Heart left ventricle (tissue), 16 donors: ENCODE results near the gene CLMN. TPM values are rescaled to one million over a fixed set of nuclear protein-coding genes. Genes with fewer than 3 reads are reported as not detected.

Experiments used
- ATAC-seq, 4 donors: fragments of 200-7000 bp; cut with Tn5 transposase; one replicate each; pipeline ENCODE4 v1.9.1; 2020 to 2022; ENCODE audit warnings: moderate library complexity in 4 of 4, mild to moderate bottlenecking in 3 of 4, moderate number of reproducible peaks in 1 of 4
- DNase-seq, 5 donors: peaks; one replicate each; pipeline ENCODE4 v3.0.0-alpha.2; 2020
- H3K27ac ChIP-seq, 12 donors: fragments of 200-600 bp; sonication (generic) in 4 of 12; one replicate each; pipeline versions ENCODE4 v1.5.0 to v1.8.0; 2016 to 2022; ENCODE audit warnings: mild to moderate bottlenecking in 2 of 12
- H3K27me3 ChIP-seq, 9 donors: fragments of 200-600 bp; sonication (generic) in 2 of 9; one replicate each; pipeline versions ENCODE4 v1.5.1 to v1.8.0; 2016 to 2022; ENCODE audit warnings: mild to moderate bottlenecking in 3 of 9
- H3K36me3 ChIP-seq, 9 donors: fragments of 200-600 bp; sonication (generic) in 2 of 9; one replicate each; pipeline versions ENCODE4 v1.5.0 to v1.8.0; 2018 to 2022; ENCODE audit warnings: mild to moderate bottlenecking in 2 of 9
- H3K4me1 ChIP-seq, 12 donors: fragments of 200-600 bp; sonication (generic) in 4 of 12; one replicate each; pipeline versions ENCODE4 v1.5.0 to v1.8.0; 2016 to 2022; ENCODE audit warnings: mild to moderate bottlenecking in 3 of 12
- H3K4me3 ChIP-seq, 12 donors: fragments of 200-600 bp; sonication (generic) in 4 of 12; one replicate each; pipeline versions ENCODE4 v1.5.0 to v1.8.0; 2017 to 2022; ENCODE audit warnings: mild to moderate bottlenecking in 9 of 12, moderate library complexity in 4 of 12
- H3K9me3 ChIP-seq, 12 donors: fragments of 200-600 bp; sonication (generic) in 4 of 12; one replicate each; pipeline versions ENCODE4 v1.5.0 to v1.8.0; 2016 to 2022; ENCODE audit warnings: mild to moderate bottlenecking in 1 of 12
- POLR2A ChIP-seq, 2 donors: fragments of 450-650 bp; IDR thresholded peaks; one replicate each; pipeline ENCODE4 v1.6.1; 2017; ENCODE audit warnings: antibody characterized with exemption in 2 of 2, mild to moderate bottlenecking in 2 of 2, moderate library complexity in 2 of 2
- WGBS, 4 donors: extraction: QIAGEN DNeasy Blood & Tissue Kit in 2 of 4; methylation state at CpG; one replicate each; pipeline versions ENCODE4 v1.1.5 to v1.1.7; 2013 to 2018; 5-methylcytosine and 5-hydroxymethylcytosine counted together
- intact Hi-C, 10 donors: fragments of 100-400 bp; cut with DNase I; formaldehyde crosslinking; loops; one replicate each; pipeline versions ENCODE4 v1.11.1 to v1.14.2; 2022
- polyA plus RNA-seq, 2 donors: library from polyadenylated mRNA; stranded (reverse); fragments of 200-250 nt; gene quantifications; one replicate each; pipeline ENCODE4 v1.2.3, GENCODE V29; 2013
- total RNA-seq, 9 donors: library from RNA; depleted of rRNA in 2 of 9; stranded (reverse); fragments of >200 nt in 2 of 9; fragmentation: NEBNext Ultra II Directional in 3 of 9; extraction: Animal tissue kit (Norgen Biotek cat#: 25700) in 3 of 9; gene quantifications; one replicate each; pipeline versions ENCODE4 v1.1.0 to v1.2.4, GENCODE V29; 2016 to 2023
- TF ChIP-seq, protein P1 (sequence below), 12 donors: fragments of 200-600 bp; sonication (generic) in 4 of 12; IDR thresholded peaks; one replicate each; pipeline versions ENCODE4 v1.5.0 to v1.8.0; 2018 to 2022; ENCODE audit warnings: antibody characterized with exemption in 12 of 12, mild to moderate bottlenecking in 5 of 12
- donor health status: ischemic (EF 13 %, LVEDD 7.1; RV severe dilation, severe dysfunction).
- donor health status: healthy with polysubstance abuse.
- donor health status: DM: no; HTN: yes; CAD: no.
- donor health status: DM: no; HTN: no; CAD: no.
- donor health status: ischemic (EF 25% LVEDD 6.9; RV normal size, moderate dysfunction).
- donor health status: ischemic (EF 25% LVEDD 5.7; RV mildly dilated, moderate dysfunction).
- donor health status: healthy.
- donor health status: DM: yes; HTN: yes; CAD: no.
- donor health status: ischemic (EF 35%, LVEDD 5.7; RV mildly dilated, moderate dysfunction).
- donor health status: nonischemic (EF 11% LVEDD 7.7; RV severe dilation, severe dysfunction).
- donor health status: DM: yes; HTN: yes; CAD: no.
- donor health status: PGD.
- donor health status: ischemic (EF 29% LVEDD 5.4; RV normal size, mild dysfunction).
- donor health status: nonischemic (EF 23%, LVEDD 6.1; RV moderate dilation, normal function).

The CLMN gene
- total and polyA plus RNA-seq, 11 donors: 3.1 to 10.2 (median 6.7) TPM

DNA sequence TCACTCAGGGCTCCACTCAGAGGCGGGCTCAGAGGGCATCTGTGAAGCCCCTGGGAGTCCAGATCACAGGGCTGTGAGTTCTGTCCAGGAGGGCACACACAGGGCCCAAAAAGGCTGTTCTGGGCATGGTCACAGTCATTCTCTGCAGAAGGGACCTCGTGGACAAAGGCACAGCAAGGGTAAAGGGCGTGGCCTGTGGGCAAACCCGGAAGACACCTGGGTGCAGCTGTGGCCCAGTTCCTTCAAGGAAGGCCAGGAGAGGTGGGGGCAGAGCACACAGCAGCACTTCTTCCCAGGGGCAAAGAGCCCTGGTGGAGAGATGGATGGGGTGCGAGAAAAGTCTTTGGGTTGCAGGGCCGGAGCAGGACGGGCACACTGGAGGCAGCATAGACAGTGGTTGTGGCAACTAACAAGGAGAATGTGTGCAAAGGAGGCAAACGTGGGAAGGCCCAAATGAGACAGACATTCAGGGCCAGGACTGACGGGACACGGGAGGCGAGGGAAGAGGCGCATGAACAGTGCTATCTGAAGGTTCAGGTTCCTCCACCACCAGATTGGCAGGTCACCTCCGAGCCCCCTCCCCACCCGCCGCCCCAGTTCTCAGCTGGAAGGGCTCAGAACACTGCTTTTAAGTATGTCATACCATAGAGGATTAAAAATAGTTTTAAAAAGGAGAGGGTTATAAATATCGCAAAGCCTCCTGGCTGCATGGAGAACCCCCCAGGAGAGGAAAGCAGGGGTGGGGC, 8.9 kb downstream of the CLMN start:
- Histone ChIP-seq H3K4me1 (peaks cover 2 to 67% (median 21%) of the 10 kb centered on the region in 12 donors), H3K27me3 (peaks cover 0 to 3% (median 0%) of the 10 kb centered on the region in 9 donors), H3K36me3 (no peaks in the 10 kb centered on the region), H3K4me3 (no peak overlapping the region), H3K27ac (peak overlapping the region in 3 of 12 donors; percentile 20 to 22 (median 22)), H3K9me3 (no peaks in the 10 kb centered on the region)
- 78 to 82% (median 79%) methylated on average over 16 of the region's 16 CpGs for WGBS, 4 donors
- DNase-seq (no peak), ATAC-seq (no peak)
- intact Hi-C loops: loop anchor here in 1 of 10 donors (10.0 kb wide), 1 partner anchor 114 kb away; no protein-coding TSS in a partner anchor
- TF ChIP-seq, protein P1, sequence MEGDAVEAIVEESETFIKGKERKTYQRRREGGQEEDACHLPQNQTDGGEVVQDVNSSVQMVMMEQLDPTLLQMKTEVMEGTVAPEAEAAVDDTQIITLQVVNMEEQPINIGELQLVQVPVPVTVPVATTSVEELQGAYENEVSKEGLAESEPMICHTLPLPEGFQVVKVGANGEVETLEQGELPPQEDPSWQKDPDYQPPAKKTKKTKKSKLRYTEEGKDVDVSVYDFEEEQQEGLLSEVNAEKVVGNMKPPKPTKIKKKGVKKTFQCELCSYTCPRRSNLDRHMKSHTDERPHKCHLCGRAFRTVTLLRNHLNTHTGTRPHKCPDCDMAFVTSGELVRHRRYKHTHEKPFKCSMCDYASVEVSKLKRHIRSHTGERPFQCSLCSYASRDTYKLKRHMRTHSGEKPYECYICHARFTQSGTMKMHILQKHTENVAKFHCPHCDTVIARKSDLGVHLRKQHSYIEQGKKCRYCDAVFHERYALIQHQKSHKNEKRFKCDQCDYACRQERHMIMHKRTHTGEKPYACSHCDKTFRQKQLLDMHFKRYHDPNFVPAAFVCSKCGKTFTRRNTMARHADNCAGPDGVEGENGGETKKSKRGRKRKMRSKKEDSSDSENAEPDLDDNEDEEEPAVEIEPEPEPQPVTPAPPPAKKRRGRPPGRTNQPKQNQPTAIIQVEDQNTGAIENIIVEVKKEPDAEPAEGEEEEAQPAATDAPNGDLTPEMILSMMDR (IDR thresholded peaks at IDR 0.05): no peak
- TF ChIP-seq POLR2A (IDR thresholded peaks at IDR 0.05): no peak

DNA sequence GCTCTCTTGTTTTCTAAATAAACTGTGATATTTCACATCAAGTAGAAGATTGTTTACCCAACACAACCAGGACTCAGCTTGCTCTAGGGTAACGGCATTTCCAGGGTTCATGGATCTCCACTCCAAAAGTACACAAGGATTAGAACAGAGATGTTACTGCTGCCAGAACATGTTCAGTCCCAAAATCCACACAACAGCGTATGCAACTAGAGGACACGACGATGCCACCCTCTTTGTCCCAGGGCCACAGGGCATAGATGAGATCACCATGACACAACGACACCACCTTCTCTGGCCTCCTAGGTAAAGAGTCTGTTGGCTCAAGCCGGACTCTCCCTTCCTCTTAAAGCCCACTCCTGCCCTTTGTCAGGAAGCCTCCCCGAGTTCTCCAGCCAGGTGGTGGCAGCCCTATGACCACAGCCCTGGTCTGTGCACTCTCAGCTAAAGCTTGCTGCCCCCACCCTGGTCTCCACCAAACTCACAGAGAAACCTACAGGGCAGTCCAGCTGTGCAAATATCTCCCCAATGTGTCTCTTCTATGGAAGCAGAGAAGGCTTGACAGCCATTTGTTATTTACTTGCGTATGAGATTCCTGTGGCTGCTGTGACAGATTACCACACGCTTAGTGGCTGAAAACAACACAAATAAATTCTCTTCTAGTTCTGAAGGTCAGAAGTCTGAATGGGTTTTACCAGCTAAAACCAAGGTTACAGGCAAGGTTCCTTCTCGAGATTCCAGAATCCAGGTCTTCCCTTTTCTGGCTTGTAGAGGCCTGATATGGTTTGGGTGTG, 10.3 kb downstream of the CLMN start:
- Histone ChIP-seq H3K36me3 (no peaks in the 10 kb centered on the region), H3K27me3 (peaks cover 0 to 3% (median 0%) of the 10 kb centered on the region in 9 donors), H3K9me3 (no peaks in the 10 kb centered on the region), H3K27ac (peak overlapping the region in 1 of 12 donors; percentile 64), H3K4me3 (no peak overlapping the region), H3K4me1 (peaks cover 2 to 53% (median 23%) of the 10 kb centered on the region in 12 donors)
- DNase-seq (no peak), ATAC-seq (no peak)
- intact Hi-C loops: loop anchor here in 1 of 10 donors (10.0 kb wide), 1 partner anchor 115 kb away; no protein-coding TSS in a partner anchor
- TF ChIP-seq, protein P1 (IDR thresholded peaks at IDR 0.05): no peak
- TF ChIP-seq POLR2A (IDR thresholded peaks at IDR 0.05): no peak
- 90 to 93% (median 92%) methylated on average over 9 to 10 of the region's 10 CpGs for WGBS, 4 donors

DNA sequence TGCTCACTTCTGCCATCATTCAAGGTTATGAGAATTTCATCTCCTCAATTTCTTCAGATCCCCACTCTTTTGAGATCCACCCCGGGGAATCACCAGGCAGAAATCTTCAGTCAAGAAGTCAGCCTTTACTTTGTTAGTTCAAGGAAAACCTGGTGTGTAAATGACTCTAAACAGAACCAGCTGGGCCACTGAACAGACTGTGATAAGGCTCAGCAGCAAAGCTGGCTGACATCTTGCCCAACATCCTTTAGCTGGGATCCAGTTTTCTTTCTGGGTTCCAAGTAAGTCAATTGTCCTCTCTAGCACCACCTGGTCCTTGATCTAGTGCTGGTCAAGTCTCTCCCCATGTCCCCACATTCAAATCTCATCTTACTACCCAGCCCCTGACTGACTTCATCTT, 11.6 kb downstream of the CLMN start:
- WGBS, 4 donors: 60 to 76% (median 67%) methylated on average over 1 of the region's 1 CpG
- peaks cover 0 to 3% (median 0%) of the 10 kb centered on the region in 9 donors for H3K27me3 ChIP-seq
- peaks cover 0 to 52% (median 23%) of the 10 kb centered on the region in 12 donors for H3K4me1 ChIP-seq
- no peaks in the 10 kb centered on the region for H3K9me3 ChIP-seq
- TF ChIP-seq, protein P1 (IDR thresholded peaks at IDR 0.05): no peak
- no peak for TF ChIP-seq POLR2A (IDR thresholded peaks at IDR 0.05)
- H3K4me3 ChIP-seq: no peak overlapping the region
- DNase-seq (peak in 1 of 5 donors; percentile 54), ATAC-seq (peak in 2 of 4 donors; percentile 13 to 50)
- H3K27ac ChIP-seq: peak overlapping the region in 11 of 12 donors; percentile 16 to 69 (median 49)
- H3K36me3 ChIP-seq: no peaks in the 10 kb centered on the region
- intact Hi-C loops: no loop called here
